HG03159 (cell line): ENCODE data around the gene RGS6.

Experiments used
- ATAC-seq: cut with Tn5 transposase; IDR thresholded peaks from one replicate; pipeline ENCODE4 v1.9.1; 2021; ENCODE audit warnings: mild to moderate bottlenecking, moderate library complexity; ENCODE audit not compliant: unreplicated experiment

The RGS6 gene

GRCh38 chr14:72154645-72155378 is 222.6 kb downstream of the RGS6 start:
- no peak for ATAC-seq

GRCh38 chr14:72155379-72155993 is 223.3 kb downstream of the RGS6 start:
- no peak for ATAC-seq

GRCh38 chr14:72164420-72165228 is 232.4 kb downstream of the RGS6 start:
- no peak for ATAC-seq

GRCh38 chr14:72165229-72165698 is 233.0 kb downstream of the RGS6 start:
- ATAC-seq, result no peak

GRCh38 chr14:72169521-72169920 is 237.3 kb downstream of the RGS6 start:
- no peak for ATAC-seq

- ATAC-seq, result no peak
These were observed 239.8 kb downstream of the RGS6 start for GRCh38 chr14:72172049-72172448.

- ATAC-seq, result no peak
These were observed 240.4 kb downstream of the RGS6 start for GRCh38 chr14:72172597-72172996.

GRCh38 chr14:72173038-72173720 is 240.9 kb downstream of the RGS6 start:
- no peak for ATAC-seq

- ATAC-seq, result no peak
These were observed 245.0 kb downstream of the RGS6 start for GRCh38 chr14:72177251-72177650.

- no peak for ATAC-seq
These were observed 246.3 kb downstream of the RGS6 start for GRCh38 chr14:72178517-72178916.

- no peak for ATAC-seq
These were observed 250.6 kb downstream of the RGS6 start for GRCh38 chr14:72182708-72183432.

- ATAC-seq, result no peak
These were observed 251.4 kb downstream of the RGS6 start for GRCh38 chr14:72183631-72184030.

GRCh38 chr14:72186523-72186922 is 254.3 kb downstream of the RGS6 start:
- no peak for ATAC-seq

GRCh38 chr14:72196237-72197015 is 264.2 kb downstream of the RGS6 start:
- no peak for ATAC-seq

- ATAC-seq, result no peak
These were observed 269.4 kb downstream of the RGS6 start for GRCh38 chr14:72201645-72202044.

GRCh38 chr14:72213424-72213823 is 281.2 kb downstream of the RGS6 start:
- ATAC-seq, result no peak

GRCh38 chr14:72215080-72215479 is 282.9 kb downstream of the RGS6 start:
- no peak for ATAC-seq

GRCh38 chr14:72217135-72217534 is 284.9 kb downstream of the RGS6 start:
- ATAC-seq, result no peak

GRCh38 chr14:72222046-72222445 is 289.8 kb downstream of the RGS6 start:
- ATAC-seq, result no peak

- ATAC-seq, result no peak
These were observed 304.4 kb downstream of the RGS6 start for GRCh38 chr14:72236629-72237028.
